GM12864 (cell line): ENCODE results near the gene UMOD.

ENCODE experiments used
- DNase-seq: peaks from one replicate; pipeline ENCODE4 v3.0.0-alpha.2; 2011; ENCODE audit warnings: low read depth
- H3K4me3 ChIP-seq: 2 replicates; pipeline ENCODE4 v1.5.1; 2011; ENCODE audit warnings: mild to moderate bottlenecking, low read depth, low read length, control low read depth
- TF ChIP-seq, protein P1 (sequence below): IDR thresholded peaks from 2 replicates; pipeline ENCODE4 v1.5.1; 2011; ENCODE audit warnings: low read depth, mild to moderate bottlenecking, moderate library complexity, low read length, control low read depth, inconsistent platforms; ENCODE audit errors: missing control alignments

Gene UMOD

DNA sequence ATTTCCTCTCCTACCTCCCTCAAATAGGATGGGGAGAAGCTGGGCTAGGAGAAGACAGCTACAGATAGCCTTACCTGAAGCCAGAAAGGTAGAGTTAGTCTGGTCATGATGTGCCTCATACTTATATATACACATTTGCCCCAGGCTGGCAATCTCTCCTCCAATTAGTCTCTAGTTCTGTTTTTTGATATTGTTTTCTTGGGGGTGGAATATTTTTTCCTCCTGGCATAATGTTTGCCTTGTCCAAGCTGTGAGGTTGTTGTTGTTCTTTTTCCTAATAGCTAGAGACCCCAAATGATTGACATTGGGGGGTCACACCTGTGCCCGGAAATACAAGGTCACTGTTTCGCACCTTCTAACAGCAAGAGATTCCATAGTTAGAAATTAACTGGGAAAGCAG lies at the start of gene UMOD:
UMOD (minus strand) TSS at position 101 of the 400 bp plus-strand sequence. CDS start 1,978 bp downstream, outside the sequence.
- DNase-seq, result no peak
- no peak within 1 kb of the TSS for H3K4me3 ChIP-seq
- TF ChIP-seq, protein P1, sequence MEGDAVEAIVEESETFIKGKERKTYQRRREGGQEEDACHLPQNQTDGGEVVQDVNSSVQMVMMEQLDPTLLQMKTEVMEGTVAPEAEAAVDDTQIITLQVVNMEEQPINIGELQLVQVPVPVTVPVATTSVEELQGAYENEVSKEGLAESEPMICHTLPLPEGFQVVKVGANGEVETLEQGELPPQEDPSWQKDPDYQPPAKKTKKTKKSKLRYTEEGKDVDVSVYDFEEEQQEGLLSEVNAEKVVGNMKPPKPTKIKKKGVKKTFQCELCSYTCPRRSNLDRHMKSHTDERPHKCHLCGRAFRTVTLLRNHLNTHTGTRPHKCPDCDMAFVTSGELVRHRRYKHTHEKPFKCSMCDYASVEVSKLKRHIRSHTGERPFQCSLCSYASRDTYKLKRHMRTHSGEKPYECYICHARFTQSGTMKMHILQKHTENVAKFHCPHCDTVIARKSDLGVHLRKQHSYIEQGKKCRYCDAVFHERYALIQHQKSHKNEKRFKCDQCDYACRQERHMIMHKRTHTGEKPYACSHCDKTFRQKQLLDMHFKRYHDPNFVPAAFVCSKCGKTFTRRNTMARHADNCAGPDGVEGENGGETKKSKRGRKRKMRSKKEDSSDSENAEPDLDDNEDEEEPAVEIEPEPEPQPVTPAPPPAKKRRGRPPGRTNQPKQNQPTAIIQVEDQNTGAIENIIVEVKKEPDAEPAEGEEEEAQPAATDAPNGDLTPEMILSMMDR, result no peak

DNA sequence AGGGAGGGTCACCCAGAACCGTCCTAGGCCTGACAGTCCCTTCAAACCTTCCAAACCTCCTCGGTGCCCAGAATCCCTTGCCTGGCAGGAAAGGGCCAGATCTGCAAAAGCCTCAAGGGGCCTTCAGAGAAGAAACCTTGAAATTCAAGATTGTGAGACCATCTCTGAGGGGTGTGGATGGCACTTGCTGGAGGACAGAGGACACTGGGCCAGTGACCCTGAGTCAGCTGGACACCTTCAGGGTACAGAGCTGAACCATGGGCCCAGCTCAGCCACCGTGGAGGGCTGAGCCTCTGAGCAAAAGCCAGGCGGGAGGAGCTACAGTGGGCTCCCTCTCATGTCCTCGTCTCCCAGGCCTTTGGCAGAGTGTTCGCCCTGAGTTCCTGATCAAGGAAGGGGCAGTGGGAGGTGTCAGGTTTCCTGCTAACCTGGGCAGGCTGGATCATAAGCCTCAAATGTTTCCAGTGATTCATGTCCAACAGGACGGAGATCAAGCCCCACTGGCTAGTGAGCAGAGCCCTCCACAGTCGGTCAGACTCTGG lies 49.0 kb upstream of the UMOD start:
- no peak overlapping the region for H3K4me3 ChIP-seq
- TF ChIP-seq, protein P1, result no peak
- DNase-seq, result no peak

DNA sequence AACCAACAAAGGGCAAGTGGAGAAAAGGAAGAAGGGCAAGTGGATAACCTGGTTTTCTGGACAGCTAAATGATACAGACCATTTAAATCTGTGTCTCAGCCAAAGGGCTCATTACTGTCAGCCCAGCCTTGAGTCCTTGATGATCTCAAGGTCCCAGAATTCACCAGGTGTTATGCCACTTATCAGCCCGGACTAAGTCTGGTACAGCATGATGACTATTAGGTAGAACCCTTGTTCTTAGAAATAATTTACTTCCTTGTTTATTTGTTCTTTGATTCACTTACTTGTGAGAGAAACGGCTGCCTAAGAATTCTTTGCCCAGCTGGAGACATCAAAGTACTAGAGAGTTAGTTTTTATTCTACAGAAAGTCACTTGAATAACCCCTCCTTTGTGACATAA lies 48.6 kb upstream of the UMOD start:
- TF ChIP-seq, protein P1, result no peak
- H3K4me3 ChIP-seq, result no peak overlapping the region
- no peak for DNase-seq

DNA sequence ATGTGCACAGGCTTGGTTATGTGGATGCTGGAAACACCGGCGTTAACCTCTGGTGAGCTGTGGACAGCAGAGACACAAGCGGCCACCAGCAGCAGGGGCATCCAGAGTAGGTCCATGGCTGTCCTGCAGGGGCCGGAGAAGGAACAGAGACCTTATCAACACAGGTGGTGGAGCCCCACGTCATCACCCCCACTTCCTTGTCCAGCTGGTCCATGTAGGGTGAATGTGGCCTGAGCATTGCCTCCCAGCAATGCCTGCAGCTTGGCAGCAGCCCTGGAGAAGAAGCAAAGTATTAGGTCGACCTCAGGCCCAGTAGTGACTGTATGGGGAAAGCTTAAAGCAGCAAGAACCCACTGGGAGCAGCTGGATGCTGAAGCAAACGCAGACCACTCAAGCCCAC lies 46.7 kb upstream of the UMOD start:
- no peak for DNase-seq
- TF ChIP-seq, protein P1, result no peak
- H3K4me3 ChIP-seq, result no peak overlapping the region

DNA sequence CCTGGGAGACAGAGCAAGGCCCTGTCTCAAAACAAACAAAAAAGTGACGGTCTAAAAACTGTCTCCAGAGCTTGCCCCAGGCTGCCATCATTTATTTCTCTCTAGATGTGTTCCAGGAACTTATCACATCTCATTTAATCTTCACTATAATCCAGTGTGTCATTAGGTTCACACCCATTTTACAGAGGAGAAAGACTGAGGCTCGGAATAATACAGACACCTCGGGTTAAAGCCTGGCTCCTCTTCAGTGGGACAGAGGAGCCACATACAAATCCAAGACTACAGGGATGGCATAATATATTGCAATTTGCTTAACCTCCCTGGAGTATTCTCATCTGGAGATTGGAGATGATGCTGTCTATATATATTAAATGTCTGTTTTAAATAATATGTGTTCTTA lies 46.1 kb upstream of the UMOD start:
- no peak for DNase-seq

DNA sequence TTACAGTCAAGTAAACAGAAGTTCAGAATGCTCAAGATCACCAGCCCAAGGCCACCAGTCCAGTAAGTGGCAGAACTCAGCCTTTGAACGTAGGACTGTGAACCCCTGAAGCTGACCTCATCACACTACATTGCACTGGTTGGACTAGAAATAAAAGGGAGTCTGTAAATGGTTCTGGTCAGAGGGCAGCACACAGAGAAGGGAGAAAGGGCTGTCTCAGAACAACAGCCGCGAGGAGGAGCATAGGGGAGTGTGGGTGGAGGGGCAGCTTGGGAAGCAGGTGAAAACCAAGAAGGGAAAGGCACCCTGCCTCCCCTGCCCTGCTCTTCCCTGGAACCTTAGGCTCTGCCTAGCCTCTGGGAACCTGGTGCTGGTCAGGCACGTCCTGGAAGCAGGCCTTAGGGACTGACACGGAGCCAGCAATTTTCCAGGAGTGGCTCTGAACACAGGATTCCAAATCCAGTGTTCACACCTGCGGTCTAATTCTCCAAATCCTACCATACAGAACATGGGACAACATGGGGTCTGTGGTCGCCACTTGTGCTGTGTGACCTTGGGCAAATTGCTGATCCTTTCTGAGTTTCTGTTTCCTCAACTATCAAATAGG lies 45.1 kb upstream of the UMOD start:
- TF ChIP-seq, protein P1, result no peak

More for the DNA sequence above, 46.1 kb upstream of the UMOD start:
- TF ChIP-seq, protein P1, result no peak
- no peak overlapping the region for H3K4me3 ChIP-seq

More for the DNA sequence above, 45.1 kb upstream of the UMOD start:
- no peak for DNase-seq
- H3K4me3 ChIP-seq, result no peak overlapping the region
